IPS-NIHi7 (cell line): ENCODE data around the gene PNMA8A.
"Not testable (repeated sequence)": the region's sequence is repeated elsewhere in the genome, so short reads cannot be mapped to it uniquely, and the experiment has no call there.

Experiments
- DNase-seq: peaks from one replicate; pipeline ENCODE4 v3.0.0; 2012; ENCODE audit warnings: mixed read lengths; ENCODE audit errors: extremely low spot score

The PNMA8A gene

DNA sequence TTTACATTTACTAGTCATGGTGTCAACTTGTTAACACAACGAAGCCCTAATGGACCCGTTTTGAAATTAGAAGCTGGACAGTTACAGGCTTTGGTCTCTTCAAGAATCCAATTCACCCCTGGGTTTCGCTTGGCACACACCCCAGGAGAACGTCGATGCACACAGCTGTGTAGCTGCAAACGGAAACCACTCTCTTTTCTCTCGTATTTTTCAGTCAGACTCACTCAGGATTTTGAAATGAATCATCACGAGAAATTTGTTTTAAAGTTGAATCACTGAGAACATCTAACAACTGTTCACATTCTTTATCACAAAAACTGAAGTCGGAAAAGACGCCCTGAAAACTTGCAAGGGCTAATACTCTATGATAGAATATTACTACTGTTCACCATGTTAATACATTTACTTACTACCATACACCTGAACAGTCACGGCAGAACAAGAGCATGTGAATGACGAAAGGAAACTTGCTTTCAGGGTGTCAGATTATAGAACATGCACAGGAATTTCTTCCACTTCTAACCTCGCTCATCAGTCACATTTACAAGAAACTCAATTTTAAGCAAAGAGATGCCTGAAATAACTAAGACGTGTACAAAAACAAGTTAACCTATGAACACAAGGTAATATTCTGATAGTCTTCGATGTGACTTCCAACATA, 4.7 kb downstream of the PNMA8A start:
- no peak for DNase-seq

DNA sequence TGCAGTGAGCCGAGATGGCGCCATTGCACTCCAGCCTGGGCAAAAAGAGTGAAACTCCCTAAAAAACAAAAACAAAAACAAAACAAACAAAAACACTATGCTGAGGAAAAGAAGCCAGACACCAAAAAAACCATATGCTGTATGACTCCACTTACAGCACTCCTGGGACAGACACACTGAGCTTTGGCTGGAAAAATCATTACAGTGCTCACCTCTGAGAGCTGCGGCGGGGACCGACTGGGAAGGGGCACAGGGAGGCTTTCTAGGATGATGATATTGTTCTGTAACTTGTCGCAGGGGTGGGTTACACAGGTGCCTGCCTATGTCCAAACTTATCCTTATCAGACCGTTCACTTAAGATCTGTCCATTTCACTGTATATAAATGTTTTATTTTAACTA, 7.8 kb downstream of the PNMA8A start:
- DNase-seq = no peak

DNA sequence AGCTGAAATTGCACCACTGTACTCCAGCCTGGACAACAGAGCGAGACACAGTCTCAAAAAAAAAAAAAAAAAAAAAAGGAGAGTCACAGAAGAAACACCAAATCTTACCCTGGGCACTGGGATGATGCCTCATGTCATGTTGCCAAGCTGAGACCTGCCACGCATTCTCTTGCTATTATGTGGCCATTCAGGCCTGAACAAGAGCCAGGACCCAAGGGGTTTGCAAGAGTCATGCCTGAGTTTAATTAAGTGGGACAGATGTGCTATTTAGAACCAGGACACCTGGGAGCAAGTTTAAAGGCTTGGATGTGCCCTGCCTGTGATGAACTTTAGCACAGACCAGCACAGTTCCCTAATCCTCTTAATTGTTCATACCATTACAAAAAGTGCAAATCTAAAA, 9.8 kb downstream of the PNMA8A start:
- DNase-seq = no peak

DNA sequence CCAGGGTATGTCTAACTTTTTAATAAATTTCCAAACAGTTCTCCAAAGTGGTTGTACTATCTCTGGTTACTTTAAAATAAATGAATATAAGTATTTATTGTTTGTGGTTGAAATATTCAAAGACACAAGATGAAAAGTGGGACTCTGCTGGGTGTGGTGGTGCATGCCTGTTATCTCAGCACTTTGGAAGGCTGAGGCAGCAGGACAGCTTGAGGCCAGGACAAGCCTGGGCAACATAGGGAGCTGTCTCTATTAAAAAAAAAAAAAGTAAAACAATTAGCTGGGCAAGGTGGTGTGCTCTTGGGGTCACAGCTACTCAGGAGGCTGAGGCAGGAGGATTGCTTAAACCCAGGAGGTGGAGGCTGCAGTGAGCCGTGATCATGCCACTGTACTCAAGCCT, 10.4 kb downstream of the PNMA8A start:
- DNase-seq = no peak

DNA sequence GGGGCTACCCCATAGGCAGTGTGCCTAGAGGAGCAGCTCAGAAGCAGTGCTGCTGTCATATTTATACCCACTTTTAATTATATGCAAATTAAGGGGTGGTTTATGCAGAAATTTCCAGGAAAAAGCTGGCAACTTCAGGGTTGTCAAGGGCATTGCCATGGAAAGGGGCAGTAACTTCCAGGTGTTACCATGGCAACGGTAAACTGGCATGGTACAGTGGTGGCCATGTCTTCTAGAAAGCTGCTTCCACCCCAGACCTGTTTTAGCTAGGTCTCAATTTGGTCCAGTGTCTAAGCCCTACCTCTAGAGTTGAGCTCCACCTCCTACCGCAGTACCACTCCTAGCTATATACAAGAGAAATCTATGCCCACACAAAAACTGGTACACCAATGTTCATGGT, 11.3 kb downstream of the PNMA8A start:
- no peak for DNase-seq

DNA sequence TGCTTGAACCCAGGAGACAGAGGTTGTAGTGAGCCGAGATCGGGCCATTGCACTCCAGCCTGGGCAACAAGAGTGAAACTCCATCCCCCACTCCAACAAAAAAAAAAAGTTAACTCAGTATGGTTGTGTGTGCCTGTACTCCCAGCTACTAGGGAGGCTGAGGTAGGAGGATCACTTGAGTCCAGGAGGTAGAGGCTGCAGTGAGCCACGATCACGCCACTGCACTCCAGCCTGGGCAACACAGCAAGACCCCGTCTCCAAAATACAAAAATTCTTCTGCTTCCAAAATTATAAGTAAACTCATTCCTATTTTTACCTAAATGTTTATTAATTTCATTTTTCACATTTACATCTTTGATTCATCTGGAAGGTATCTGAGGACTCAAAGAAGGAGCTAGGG, 14.4 kb downstream of the PNMA8A start:
- no peak for DNase-seq

DNA sequence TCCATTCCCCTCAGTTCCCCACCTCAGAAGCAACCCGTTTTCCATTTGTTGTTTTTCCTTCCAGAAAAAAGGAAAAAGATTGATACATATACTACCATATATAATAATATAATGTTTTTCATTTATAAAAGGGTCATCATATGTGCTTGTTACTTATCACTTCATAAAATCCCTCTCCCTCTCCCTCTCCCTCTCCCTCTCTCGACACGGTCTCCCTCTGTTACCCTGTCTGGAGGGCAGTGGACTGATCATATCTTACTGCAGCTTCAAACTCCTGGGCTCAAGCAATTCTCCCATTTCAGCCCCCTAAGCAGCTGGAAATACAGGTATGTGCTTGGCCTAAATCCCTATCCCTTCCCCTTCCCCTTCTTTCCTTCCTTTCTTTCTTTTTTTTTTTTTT, 17.1 kb downstream of the PNMA8A start:
- no peak for DNase-seq

DNA sequence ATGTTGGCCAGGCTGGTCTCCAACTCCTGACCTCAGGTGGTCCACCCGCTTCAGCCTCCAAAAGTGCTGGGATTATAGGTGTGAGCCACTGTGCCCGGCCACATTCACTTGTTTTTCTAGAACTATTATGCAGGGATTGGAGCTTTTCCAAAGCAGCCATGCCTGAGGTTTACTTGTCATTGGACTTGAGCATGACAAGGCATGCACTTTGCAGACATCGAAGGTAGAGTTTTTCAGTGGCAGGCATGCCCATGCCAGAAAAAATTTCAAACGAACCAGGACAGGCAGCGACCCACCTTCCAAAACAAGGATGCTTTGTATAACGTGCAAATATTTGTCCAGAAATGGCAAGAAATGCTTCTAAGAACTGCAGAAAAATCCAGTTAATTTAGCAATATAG, 17.7 kb downstream of the PNMA8A start:
- no peak for DNase-seq

DNA sequence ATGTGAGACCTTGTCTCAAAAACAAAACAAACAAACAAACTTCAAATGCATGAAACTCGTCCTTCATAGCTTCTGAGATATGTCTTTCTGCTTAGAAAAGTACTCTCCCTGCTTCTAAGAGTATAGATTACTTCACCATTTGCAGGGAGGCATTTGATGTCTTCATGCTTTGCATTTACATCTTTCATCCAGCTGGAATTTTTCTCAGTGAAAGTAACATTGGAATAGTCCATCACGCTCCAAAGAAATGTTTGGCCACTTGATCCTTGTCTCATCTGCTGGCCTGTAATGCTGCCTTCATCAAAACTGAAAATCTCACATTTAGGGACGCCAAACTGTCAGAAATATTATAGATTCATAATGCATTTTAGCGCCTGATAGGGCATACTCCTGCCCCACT, 19.2 kb downstream of the PNMA8A start:
- DNase-seq = no peak

DNA sequence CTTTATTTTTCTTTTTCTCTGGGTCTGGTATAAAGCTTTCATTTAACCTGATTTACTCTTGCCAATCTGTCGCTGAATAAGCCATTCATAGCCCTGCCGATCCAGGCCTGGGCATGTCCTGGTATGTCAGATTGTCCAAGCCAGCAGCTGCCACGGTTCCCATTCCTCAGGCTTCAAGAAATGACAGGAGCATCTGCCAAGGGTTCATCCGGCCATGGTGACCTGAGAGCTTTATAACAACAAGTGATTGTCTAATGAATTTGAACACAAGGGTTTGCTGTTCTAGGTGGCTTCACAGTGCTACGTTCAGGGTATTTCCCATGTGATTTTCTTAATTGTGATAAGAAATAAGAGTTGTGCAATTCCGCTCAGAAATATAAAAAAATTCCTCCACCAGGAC, 20.0 kb downstream of the PNMA8A start:
- no peak for DNase-seq

DNA sequence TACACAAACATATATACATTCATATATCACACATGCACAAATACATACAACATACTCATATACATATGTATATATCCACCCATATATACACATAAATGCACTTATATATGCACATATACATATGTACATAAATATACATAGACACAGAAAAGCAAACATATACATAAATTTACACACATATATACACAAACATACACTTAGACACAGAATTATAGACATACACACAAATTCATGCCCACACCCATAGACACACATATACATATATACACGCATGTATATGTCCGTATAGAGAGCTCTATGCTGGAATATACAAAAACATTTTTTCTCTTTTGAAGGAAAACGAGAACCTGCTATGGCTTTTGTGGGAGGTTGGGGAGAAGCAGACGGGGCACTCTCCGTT, 20.6 kb downstream of the PNMA8A start:
- DNase-seq = no peak

DNA sequence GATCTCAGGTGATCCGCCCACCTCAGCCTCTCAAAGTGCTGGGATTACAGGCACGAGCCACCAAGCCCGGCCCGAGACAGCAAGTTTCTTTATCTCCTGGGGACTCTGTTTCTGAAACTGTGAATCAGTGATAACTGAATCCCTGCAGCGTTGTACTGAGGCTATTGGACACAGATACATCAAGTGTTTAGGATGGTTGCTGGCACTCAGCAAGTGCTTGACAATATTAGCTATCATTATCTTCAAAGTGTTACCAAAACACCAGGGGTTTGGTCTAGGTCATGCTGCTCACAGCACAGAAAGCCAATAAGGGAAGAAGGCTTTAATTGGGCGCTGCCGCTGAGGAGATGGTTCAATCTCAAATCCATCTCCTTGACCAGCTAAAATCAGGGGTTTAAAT, 22.1 kb downstream of the PNMA8A start:
- no peak for DNase-seq

DNA sequence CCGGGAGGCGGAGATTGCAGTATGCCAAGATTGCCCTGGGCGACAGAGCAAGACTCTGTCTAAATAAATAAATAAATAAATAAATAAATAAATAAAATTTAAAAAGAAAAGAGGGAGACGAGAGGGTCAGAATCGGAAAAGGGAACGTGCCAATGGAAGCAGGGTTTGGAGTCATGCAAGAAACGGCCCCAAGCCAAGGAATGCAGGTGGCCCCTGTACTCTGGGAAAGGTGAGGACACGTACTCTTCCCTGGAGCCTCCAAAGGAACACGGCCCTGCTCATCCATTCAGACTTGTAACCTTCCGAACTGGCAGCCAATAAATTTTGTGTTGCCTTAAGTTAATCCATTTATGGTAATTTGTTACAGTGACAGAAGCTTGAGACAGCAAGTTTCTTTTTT, 22.8 kb downstream of the PNMA8A start:
- DNase-seq = no peak

DNA sequence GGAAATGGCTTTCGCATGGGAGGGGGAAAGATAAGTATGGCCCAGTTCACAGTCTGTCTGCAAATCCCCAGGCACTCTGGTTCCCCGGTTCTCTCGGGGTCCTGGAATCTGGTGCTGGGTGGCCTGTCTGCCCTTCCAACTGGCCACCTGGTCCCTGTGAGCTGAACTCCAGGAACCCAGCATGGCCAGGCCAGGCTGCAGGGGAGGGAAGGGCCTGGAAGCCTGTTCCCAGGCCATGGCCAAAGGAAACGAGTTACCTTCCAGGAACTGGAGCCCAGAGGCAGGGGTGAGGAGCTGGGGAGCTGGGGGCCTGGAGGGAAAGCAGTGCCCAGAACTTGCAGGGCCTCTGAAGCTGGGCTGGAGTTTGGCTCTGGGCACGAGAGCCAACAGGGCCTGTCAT, 23.5 kb downstream of the PNMA8A start:
- no peak for DNase-seq

DNA sequence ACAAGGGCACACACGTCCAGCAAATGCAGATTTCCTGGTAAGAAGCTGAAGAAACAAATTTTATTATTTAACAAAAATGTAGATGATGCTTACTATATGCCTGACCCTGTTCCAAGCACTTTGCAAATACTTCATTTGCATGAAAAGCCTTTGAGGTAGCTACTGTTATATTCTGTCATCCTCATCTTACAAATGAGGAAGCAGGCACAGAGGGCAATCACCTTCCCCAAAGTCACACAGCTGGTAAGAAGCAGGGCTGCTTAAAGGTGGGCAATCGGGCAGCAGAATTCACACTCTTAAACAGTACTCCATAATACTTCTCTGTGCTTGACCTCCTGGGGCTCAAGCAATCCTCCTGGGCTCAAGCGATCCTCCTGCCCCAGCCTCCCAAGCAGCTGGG, 24.4 kb downstream of the PNMA8A start:
- no peak for DNase-seq

DNA sequence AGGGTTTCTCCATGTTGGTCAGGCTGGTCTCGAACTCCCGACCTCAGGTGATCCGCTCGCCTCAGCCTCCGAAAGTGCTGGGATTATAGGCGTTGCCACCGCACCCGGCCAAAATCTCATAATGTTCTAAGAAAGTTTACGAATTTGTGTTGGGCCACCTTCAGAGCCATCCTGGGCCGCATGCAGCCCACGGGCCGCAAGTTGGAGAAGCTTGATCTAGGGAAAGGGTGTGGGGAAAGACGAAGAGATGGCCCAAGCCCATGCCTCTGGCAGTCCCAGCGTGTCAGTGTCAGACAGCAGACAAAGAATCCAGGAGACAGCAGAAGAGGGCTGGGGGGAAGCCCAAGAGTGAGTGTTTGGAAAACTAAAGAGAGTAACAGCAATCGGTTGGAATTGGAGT, 25.3 kb downstream of the PNMA8A start:
- DNase-seq = no peak

DNA sequence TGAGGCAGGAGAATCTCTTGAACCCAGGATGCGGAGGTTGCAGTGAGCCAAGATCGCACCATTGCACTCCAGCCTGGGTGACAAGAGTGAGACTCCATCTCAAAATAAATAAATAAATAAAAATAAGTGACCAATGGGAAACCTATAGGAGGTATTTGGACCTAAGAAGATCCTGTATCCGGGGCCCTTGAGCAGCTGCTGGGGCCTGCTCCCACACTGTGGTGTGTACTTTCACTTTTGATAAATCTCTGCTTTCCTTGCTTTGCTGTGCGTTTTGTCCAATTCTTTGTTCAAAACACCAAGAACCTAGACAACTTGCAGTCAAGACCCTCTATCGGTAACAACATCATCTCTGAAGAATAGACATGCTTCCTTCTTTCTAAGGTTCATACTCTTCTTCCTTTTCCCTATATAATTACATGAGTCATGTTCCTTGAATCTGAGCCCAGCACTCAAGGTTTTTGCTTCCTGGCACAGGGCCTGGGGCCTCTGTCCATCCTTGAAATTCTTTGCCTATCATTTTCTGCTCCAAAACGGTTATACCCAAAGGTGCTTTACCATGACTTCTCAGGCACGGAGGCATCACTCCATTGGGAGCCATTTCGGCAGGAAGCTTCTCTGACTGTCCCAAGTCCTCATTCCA, 28.4 kb downstream of the PNMA8A start:
- DNase-seq = no peak

DNA sequence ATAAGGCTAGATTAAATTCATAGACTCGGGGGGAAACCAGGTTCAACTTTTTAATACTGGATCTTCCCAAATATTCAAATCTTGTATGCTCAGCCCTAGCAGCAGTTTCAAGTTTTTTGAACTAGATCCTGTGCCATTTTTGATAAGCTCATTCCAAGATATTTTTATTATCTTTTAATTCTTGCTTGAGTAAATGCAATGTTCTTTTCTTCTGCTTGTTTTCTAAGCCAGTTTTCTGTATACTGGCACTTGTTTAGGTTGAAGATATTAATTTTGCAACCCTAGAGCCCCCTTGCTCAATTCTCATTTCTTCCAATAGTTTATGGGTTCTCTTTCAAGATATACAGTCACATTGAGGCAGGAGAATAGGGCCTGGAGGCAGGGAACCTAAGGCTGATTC, 29.5 kb downstream of the PNMA8A start:
- DNase-seq = no peak

DNA sequence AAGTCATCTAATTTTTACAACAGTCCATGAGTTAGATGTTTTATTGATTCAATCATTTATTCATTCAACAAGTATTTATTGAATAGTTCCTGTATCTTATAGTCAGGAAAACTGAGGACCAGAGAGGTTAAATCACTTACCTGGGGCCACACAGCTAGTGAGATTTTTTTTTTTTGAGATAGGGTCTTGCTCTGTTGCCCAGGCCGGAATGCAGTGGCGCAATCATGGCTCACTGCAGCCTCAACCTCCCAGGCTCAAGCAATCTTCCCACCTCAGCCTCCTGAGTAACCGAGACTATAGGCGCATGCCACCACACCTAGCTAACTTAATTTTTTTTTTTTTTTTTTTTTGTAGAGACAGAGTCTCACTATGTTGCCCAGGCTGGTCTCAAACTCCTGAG, 35.7 kb downstream of the PNMA8A start:
- not testable (repeated sequence) for DNase-seq

DNA sequence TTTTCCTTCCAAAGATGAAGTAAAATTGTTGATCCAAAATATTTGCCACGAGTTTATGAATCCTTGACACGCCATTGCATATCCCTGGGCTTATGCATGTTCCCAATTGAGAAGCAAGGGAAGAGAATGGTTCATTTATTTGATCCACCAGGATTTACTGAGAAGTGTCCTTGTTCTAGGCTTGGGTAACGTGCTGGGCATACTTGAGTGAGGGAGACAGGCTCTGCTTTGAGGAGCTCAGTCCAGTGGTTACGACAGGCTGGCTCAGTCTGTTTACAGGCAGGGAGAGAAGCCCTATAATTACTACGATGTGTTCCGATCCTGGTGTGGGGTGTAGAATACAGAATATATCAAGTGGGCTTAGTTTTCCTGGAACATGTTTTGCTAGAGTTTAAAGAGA, 36.4 kb downstream of the PNMA8A start:
- DNase-seq = no peak

DNA sequence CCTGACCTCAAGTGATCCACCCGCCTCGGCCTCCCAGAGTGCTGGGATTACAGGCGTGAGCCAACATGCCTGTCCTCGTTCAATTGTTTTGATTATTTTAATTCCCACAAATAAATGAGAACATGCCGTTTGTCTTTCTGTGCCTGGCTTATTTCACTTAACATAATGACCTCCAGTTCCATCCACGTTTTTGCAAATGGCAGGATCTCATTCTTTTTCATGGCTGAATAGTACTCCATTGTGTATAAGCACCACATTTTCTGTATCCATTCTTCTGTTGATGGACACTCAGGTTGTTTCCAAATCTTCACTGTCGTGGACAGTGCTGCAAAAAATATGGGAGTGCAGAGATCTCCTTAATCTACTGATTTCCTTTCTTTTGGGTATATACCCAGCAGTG, 37.9 kb downstream of the PNMA8A start:
- DNase-seq = not testable (repeated sequence)

DNA sequence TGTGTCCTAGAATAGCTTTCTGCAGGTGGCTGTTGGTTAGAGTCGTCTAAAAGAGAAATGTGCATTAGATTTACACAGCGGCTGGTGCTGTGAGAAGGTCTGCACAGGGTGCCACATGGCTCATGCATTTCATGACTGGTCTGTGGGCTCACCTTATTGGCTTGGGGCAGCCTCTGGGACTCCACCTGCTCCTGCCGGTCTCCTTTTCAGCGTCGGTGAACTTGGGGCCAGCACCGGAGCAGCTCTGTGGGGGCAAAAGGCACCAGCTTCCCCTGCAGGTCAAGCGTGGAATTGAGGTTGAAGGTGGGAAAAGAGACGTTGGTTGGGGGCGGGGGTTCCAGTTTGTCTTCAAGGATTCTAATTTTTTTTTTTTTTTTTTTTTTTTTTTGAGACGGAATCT, 39.5 kb downstream of the PNMA8A start:
- peak; percentile 60 for DNase-seq

DNA sequence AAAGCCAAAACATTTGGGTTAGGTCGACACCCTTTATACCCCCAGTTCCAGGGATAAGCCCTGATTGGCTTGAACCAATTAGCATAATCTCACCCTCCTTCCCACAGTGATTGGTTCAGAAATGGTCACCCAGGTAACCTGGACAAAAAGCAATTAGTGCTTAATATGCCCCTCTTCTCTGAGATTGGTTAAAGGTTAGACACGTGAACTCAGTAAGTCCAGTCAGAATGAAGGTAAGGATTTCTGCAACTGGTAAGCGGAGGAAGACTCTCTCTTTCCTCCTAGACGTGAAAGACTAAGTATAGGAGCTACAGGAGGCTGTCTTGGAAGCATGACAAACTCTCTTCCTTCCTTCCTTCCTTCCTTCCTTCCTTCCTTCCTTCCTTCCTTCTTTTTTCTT, 41.4 kb downstream of the PNMA8A start:
- no peak for DNase-seq
